GM18507 (cell line): ENCODE data around the gene CTRB1.
"Not testable (repeated sequence)": the region's sequence is repeated elsewhere in the genome, so short reads cannot be mapped to it uniquely, and the experiment has no call there.

Experiments used
- DNase-seq: peaks from one replicate; pipeline ENCODE4 v3.0.0; 2011; ENCODE audit warnings: low read depth; ENCODE audit not compliant: insufficient read length; ENCODE audit errors: extremely low spot score
- FAIRE-seq: peaks from 2 replicates; lab custom pipeline; 2011; peaks lifted over from hg19 to GRCh38; lab: Jason Lieb, UNC

The CTRB1 gene

DNA sequence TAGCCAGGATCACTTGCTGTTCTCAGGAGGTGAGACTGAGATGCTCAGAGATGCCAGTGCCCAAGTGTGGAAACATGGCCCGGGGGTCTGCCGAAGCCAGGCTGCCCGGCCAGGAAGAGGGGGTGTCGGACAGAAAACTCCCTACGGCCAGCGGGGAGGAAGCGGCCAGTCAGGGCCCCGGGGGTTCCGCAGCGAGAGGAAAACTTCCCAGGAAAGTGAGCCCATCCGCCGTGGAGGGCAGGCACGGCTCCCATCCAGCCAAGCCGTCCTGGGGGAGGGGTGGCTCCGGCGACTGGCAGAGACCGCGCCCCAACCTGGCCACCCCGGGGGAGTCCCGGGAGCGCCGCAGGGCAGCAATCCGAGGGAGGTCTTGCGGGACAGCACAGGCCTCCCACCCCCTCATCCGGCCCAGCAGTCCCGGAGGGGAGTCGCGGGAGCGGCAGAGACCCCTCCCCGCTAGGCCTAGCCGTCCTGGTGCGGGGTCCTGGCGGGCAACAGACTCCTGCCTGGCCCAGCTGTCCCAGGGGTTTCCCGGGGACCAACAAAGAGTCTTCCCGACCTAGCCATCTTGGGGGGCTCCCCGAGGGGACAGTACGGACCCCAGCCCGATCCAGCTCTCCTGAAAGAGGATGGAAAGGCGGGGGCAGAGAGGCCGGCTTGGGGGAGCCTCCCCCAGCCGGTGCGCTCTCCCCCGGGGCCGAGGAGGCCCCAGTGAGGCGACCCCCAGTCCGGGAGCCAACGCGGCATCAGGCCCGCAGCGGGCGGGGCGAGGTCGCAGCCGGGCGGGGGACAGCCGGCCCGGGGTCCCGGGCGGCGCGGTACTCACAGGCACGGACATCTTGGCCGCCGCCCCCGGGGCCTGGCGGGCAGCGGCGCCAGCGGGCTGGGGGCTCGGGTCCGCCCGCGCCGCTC, 46.5 kb downstream of the CTRB1 start:
- no peak for FAIRE-seq
- no peak for DNase-seq

DNA sequence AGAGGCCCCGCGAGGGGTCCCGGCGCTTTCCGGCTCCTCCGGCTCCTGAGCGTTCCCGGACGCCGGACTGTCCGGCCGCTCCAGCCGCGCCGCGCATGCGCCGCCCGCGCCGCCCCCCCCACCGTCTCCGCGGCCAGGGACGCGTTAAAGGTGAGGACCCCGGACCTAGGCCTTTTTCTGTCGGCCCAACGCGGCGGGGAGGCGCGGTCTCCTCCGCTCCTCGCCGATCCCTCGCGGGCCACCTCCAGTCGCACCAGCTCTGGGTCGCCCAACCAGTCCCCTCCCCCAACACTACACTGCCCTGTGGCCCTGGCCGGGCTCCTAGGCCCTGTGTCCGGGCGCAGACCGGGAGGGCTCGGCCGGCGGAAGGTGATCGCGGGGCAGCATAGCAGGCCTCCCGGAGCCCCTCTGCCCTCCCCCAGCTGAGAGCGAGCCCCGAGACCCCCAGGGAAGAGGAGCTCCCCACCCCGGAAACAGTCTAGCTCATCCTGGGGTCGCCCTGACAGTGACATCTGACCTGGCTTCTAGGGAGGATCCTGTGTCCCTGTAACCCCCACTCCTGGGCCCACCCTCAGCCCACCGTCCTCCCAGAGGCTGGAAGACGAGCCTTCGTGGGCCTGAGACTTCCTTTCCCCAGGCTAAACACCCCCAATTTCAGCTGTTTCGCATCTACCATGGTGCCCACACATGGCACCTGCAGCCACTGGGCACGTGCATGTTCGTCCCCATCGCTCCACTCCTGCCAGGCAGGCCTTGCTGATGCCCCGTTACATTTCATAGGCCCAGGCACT, 47.3 kb downstream of the CTRB1 start:
- peak; percentile 91 for DNase-seq
- FAIRE-seq, result peak; percentile 45

DNA sequence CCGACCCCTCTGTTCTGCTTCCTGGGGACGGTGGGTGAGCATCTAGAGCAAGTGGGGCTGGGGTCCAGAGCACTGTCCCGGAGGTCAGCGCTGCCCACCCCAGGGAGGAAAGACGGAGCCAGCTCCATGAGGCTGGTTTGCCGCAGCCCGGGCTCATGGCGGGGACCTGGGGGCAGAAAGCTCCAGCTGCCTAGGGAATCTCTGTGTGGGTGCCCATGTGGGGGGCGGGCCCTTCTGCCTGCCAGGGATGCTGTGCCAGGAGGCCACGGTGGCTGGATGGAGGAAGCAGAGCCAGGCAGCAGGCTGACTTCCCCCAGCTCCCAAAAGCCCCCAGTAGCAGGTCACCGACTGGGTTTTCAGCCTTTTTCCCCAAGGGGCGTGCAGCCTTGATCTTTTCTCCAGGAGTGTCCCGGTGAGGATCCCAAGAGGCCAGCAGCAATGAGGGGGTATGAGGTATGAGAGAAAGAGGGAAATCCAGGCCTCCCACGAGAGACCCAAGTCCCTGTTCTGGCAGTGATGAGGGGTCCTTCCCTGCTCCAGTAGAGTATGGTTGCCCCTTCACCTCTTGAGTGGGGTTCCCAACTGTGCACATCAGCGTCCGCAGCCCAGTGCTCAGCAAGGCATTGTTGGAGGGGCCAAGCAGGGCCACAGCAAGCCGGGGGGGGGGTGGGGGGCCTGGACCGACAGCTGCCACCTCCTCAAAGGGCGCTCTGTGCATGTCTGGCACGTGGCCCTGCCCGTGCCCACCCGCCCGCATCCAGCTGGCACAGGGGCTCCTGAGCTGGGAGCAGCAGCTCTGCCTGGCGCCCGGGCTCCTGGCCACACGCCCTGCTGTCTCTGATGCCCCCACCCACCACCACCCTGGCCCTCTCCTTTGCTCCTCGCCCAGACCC, 48.2 kb downstream of the CTRB1 start:
- FAIRE-seq (no peak), DNase-seq (no peak)

DNA sequence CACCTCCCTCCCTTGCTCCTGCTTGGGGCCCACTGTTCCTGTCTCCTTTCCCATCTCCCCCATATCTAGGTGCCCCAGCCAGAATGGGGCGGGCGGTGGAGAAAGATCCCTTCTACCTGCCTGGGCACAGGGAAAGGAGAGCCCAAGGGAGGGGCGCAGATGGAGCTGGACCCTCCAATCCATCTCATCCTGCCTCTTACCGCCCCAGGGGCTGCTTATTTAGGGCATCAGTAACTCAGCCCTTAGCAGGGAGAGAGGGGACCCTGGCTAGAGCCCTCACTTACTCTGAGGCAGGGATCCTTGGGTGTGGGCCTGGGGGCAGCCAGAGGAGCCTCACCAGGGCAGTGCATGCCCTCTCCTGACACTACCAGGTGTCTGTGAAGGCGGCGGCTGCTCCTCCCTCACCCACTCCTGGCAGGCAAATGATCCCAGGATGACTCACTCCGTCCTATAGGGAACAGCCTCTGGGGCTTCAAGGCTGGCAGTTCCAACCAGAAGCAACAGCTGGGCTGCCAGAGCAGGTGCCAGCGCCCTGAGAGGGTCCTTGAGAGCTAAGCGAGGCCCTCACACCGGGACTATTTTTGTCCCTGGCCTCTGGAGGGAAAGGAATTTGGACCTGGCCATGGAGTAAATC, 49.0 kb downstream of the CTRB1 start:
- FAIRE-seq, result no peak
- no peak for DNase-seq

DNA sequence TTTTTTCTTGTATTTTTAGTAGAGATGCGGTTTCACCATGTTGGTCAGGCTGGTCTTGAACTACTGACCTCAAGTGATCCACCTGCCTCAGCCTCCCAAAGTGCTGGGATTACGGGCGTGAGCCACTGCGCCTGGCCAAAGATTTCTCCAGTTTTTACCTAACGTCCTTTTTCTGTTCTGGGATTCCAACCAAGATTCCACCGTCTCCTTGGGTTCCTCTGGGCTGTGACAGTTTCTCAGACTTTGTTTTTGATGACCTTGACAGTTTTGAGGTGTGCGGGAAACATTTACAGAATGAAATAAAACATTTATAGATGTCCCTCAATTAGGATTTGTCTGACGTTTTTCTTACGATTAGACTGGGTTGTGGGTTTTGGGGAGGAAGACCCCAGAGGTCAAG, 50.6 kb downstream of the CTRB1 start:
- FAIRE-seq, result not testable (repeated sequence)

DNA sequence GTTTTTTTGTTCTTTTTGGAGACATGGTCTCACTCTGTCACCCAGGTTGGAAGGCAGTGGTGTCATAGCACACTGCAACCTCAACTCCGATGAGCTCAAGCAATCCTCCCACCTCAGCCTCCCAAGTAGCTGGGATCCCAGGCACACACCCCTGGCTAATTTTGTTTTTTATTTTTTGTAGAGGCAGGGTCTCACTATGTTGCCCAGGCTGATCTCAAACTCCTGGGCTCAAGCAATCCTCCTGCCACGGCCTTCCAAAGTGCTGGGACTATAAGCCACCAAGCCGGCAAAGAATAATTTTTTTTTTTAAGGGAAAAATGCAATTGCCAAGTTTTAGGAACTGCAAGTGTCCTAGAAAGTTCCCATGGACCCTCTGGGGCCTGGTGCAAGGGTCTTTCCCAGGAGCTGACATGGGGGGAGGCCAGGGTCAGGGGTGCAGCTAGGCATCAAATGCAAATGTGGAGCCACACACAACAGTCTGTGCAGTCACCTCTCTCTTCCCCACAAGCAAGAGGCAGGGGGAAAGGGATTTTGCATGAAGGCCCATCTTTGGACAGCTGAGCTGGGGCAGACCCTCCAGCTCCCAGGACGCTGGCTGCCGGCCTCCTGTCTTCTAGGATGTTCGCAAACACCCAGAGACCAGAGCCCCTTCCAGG, 52.8 kb downstream of the CTRB1 start:
- DNase-seq (no peak), FAIRE-seq (no peak)

More for the DNA sequence above, 50.6 kb downstream of the CTRB1 start:
- DNase-seq, result not testable (repeated sequence)

DNA sequence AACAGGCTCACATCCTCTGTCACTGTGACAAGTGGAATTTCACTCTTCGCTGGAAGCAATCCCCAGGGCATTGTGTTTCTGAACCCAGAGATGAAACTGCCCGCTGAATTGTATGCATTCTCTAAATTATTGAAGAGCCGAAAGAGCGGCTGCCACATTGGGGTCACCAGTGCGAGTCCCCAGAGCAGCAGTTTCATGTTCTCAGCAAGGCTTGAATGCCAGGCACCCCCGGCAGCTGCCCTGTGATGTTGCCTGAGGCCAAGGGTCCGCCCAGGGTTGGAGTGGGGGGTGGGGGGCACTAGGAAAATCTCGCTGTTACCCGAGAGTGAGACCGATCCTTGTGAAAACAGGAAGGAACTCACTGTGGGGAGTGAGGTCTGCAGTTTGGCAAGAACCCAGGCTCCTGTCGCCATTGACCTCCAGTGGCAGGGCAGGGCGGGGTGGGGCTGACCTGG, 53.3 kb downstream of the CTRB1 start:
- DNase-seq, result no peak
- FAIRE-seq, result peak; percentile 50

DNA sequence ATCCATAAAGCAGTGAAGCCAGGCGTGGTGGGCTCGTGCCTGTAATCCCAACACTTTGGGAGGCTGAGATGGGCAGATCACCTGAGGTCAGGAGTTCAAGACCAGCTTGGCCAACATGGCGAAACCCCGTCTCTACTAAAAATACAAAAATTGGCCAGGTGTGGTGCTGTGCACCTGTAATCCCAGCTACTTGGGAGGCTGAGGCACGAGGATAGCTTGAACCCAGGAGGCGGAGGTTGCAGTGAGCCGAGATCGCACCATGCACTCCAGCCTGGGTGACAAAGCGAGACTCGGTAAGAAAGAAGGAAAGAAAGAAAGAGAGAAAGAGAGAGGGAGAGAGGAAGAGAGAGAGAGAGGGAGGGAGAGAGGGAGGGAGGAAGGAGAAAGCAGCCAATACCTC, 53.8 kb downstream of the CTRB1 start:
- not testable (repeated sequence) for DNase-seq, FAIRE-seq

DNA sequence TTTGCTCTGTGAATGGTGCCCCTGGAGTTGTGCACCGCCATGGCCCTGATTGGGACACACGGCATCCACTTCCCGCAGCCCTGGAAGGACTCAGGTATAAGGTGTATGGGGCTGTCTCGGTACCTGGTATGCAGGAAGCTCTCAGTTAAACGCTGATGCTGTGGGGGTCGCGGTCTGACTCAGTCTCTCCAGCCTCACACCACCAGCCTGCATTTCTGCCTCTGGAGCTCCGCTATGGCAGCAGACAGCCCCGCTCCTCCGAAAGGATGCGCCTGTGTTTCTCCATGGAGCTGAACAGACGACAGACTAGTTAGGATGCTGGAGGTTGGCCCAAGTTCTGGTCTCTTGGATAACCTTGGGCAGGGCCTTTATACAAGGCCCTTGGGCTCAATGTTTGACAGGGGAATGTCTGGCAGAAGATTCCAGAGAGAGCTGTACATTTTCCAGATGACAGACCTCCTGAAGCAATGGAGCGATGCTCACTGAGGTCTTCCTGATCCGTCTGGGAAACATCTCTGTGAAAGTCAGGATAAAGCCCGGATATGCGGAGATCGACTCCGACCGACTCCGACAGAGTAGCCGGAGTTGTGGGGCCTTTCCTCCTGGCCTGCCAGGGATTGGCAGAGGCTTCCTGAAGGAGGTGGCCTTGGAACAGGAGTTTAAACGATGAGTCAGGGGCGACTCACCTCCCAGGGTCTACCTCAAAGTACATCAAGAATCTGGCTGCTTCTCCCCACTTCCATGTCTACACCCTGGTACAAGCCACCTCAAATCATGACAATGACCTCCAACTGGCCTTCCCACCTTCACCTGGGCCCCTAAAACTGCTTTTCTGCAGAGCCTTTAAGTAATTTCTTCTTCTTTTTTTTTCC, 54.5 kb downstream of the CTRB1 start:
- FAIRE-seq (no peak), DNase-seq (no peak)
